EL (cell line): Measurements from ENCODE around the gene PLCG2.
A peak's percentile ranks its signal among the peaks of the same experiment; 100 is the strongest.
"Not testable (repeated sequence)": the region's sequence is repeated elsewhere in the genome, so short reads cannot be mapped to it uniquely, and the experiment has no call there.

Experiments used
- DNase-seq: peaks from one replicate; pipeline ENCODE4 v3.0.0-alpha.2; 2016

The PLCG2 gene

GRCh38 chr16:81755915-81756614 lies 23.0 kb upstream of the PLCG2 start:
- no peak for DNase-seq

GRCh38 chr16:81756615-81757356 lies 22.3 kb upstream of the PLCG2 start:
- DNase-seq: no peak

- peak; percentile 25 for DNase-seq
Measured at GRCh38 chr16:81758376-81758775, 20.7 kb upstream of the PLCG2 start.

- not testable (repeated sequence) for DNase-seq
Measured at GRCh38 chr16:81762322-81762721, 16.8 kb upstream of the PLCG2 start.

GRCh38 chr16:81765111-81765919 lies 13.8 kb upstream of the PLCG2 start:
- no peak for DNase-seq

- DNase-seq: no peak
Measured at GRCh38 chr16:81765969-81766368, 13.1 kb upstream of the PLCG2 start.

- no peak for DNase-seq
Measured at GRCh38 chr16:81767987-81768592, 11.0 kb upstream of the PLCG2 start.

GRCh38 chr16:81770008-81770407 lies 9.1 kb upstream of the PLCG2 start:
- no peak for DNase-seq

GRCh38 chr16:81774348-81774747 lies 4.7 kb upstream of the PLCG2 start:
- no peak for DNase-seq

- DNase-seq: no peak
Measured at GRCh38 chr16:81775570-81775969, 3.5 kb upstream of the PLCG2 start.

- no peak for DNase-seq
Measured at GRCh38 chr16:81778231-81778630, 860 bp upstream of the PLCG2 start.

- DNase-seq: peak; percentile 8
Measured at GRCh38 chr16:81779536-81780320, 637 bp downstream of the PLCG2 start.

GRCh38 chr16:81780350-81780749 lies 1.3 kb downstream of the PLCG2 start:
- DNase-seq: no peak

- no peak for DNase-seq
Measured at GRCh38 chr16:81782236-81782635, 3.1 kb downstream of the PLCG2 start.

GRCh38 chr16:81784072-81784795 lies 5.1 kb downstream of the PLCG2 start:
- no peak for DNase-seq

GRCh38 chr16:81785138-81785924 lies 6.2 kb downstream of the PLCG2 start:
- no peak for DNase-seq

GRCh38 chr16:81786321-81786720 lies 7.2 kb downstream of the PLCG2 start:
- peak; percentile 15 for DNase-seq

- DNase-seq: no peak
Measured at GRCh38 chr16:81786868-81787267, 7.8 kb downstream of the PLCG2 start.

- no peak for DNase-seq
Measured at GRCh38 chr16:81787659-81788058, 8.6 kb downstream of the PLCG2 start.

- no peak for DNase-seq
Measured at GRCh38 chr16:81790277-81790676, 11.2 kb downstream of the PLCG2 start.
